B cell (primary cell): ENCODE data around the gene TJP3. TPM values are rescaled to one million over a fixed set of nuclear protein-coding genes. Genes with fewer than 3 reads are reported as not detected.

ENCODE experiments used
- ATAC-seq: fragments of 200-7000 bp; cut with Tn5 transposase; one replicate; pipeline ENCODE4 v1.10.0; 2021; ENCODE audit warnings: low read depth, mild to moderate bottlenecking, moderate number of reproducible peaks, moderate library complexity
- CTCF ChIA-PET: fragments of 350-600 bp; sonication (Branson Sonifier 250); formaldehyde crosslinking; loops from one replicate; lab custom pipeline; 2021; ENCODE audit warnings: antibody characterized with exemption, inconsistent platforms; lab: Charles Lee
- POLR2A ChIA-PET: fragments of 350-600 bp; sonication (Branson Sonifier 250); formaldehyde crosslinking; loops from one replicate; lab custom pipeline; 2021; ENCODE audit warnings: antibody characterized with exemption; lab: Charles Lee
- DNase-seq: peaks from one replicate; pipeline ENCODE4 v3.0.0; 2013
- H2AFZ ChIP-seq: 2 replicates; pipeline ENCODE4 v1.6.1; 2012; ENCODE audit warnings: mild to moderate bottlenecking, low read depth, low read length; ENCODE audit not compliant: insufficient read depth, poor library complexity, severe bottlenecking
- H3K27ac ChIP-seq, 2 donors: 1 replicate in 1 of 2; 2 replicates in 1 of 2; pipeline ENCODE4 v1.5.1; 2012 to 2013; ENCODE audit warnings: low read length in 2 of 2, mild to moderate bottlenecking in 2 of 2, moderate library complexity in 1 of 2
- H3K27me3 ChIP-seq, 4 experiments: fragments of 200-600 bp in 1 of 4; sonication (generic) in 1 of 4; replicated peaks in 1 of 4; 1 replicate in 2 of 4; 2 replicates in 2 of 4; pipeline versions ENCODE4 v1.6.1 to v1.7.0; 2013 to 2016; ENCODE audit warnings: low read length in 3 of 4, mild to moderate bottlenecking in 2 of 4, mixed read lengths in 1 of 4, moderate library complexity in 1 of 4; ENCODE audit not compliant: insufficient read depth in 4 of 4, control insufficient read depth in 3 of 4; ENCODE audit errors: control extremely low read depth in 1 of 4
- H3K36me3 ChIP-seq, 2 experiments: replicated peaks in 1 of 2; 1 replicate in 1 of 2; 2 replicates in 1 of 2; pipeline versions ENCODE4 v1.6.1 to v1.7.1; 2013; ENCODE audit warnings: low read length in 1 of 2; ENCODE audit not compliant: insufficient read depth in 2 of 2, control insufficient read depth in 1 of 2; ENCODE audit errors: control extremely low read depth in 1 of 2, extremely low read depth in 1 of 2
- H3K4me1 ChIP-seq, 2 donors: fragments of 200-600 bp in 1 of 2; sonication (generic) in 1 of 2; 1 replicate in 1 of 2; 2 replicates in 1 of 2; pipeline versions ENCODE4 v1.5.1 to v1.6.1; 2013 to 2017; ENCODE audit warnings: low read length in 2 of 2; ENCODE audit not compliant: control insufficient read depth in 2 of 2, insufficient read depth in 2 of 2
- H3K4me2 ChIP-seq: replicated peaks from 2 replicates; pipeline ENCODE3; 2012; ENCODE audit warnings: mild to moderate bottlenecking, low read depth, low read length; ENCODE audit not compliant: poor library complexity, severe bottlenecking
- H3K4me3 ChIP-seq, 5 experiments: fragments of 200-600 bp in 1 of 5; sonication (generic) in 1 of 5; 1 replicate in 3 of 5; 2 replicates in 2 of 5; pipeline versions ENCODE4 v1.5.1 to v1.7.0; 2011 to 2016; ENCODE audit warnings: low read length in 4 of 5, mild to moderate bottlenecking in 4 of 5, low read depth in 2 of 5, control low read depth in 1 of 5, moderate library complexity in 1 of 5; ENCODE audit not compliant: insufficient read depth in 1 of 5; ENCODE audit errors: control extremely low read depth in 1 of 5, extremely low read depth in 1 of 5
- H3K79me2 ChIP-seq: fragments of 200-600 bp; sonication (generic); one replicate; pipeline ENCODE4 v1.6.0; 2016; ENCODE audit warnings: low read length; ENCODE audit not compliant: control insufficient read depth, insufficient read depth
- H3K9ac ChIP-seq: fragments of 200-600 bp; sonication (generic); 2 replicates; pipeline ENCODE4 v1.6.1; 2017; ENCODE audit warnings: mild to moderate bottlenecking, low read length, moderate library complexity
- H3K9me3 ChIP-seq, 3 donors: one replicate each; pipeline versions ENCODE4 v1.6.1 to v1.7.1; 2013; ENCODE audit warnings: low read length in 2 of 3; ENCODE audit not compliant: control insufficient read depth in 2 of 3, insufficient read depth in 1 of 3; ENCODE audit errors: control extremely low read depth in 1 of 3
- H4K20me1 ChIP-seq: 2 replicates; pipeline ENCODE4 v1.6.0; 2012; ENCODE audit warnings: mild to moderate bottlenecking, low read length; ENCODE audit not compliant: insufficient read depth, control insufficient read depth, poor library complexity, severe bottlenecking
- H3K27ac Mint-ChIP-seq: one replicate; pipeline ENCODE4 v1.8.0; 2021; ENCODE audit warnings: mixed read lengths
- H3K27me3 Mint-ChIP-seq: one replicate; pipeline ENCODE4 v1.8.0; 2021; ENCODE audit warnings: mixed read lengths
- H3K4me1 Mint-ChIP-seq: one replicate; pipeline ENCODE4 v1.8.0; 2021; ENCODE audit warnings: mixed read lengths
- H3K4me3 Mint-ChIP-seq: one replicate; pipeline ENCODE4 v1.8.0; 2021; ENCODE audit warnings: mixed read lengths
- H3K9me3 Mint-ChIP-seq: one replicate; pipeline ENCODE4 v1.8.0; 2022; ENCODE audit warnings: mixed read lengths; ENCODE audit not compliant: insufficient read depth
- CTCF ChIP-seq: fragments of 200-600 bp; IDR thresholded peaks from one replicate; pipeline ENCODE4 v1.8.0; 2022; ENCODE audit warnings: antibody characterized with exemption, mild to moderate bottlenecking
- EZH2 ChIP-seq: IDR thresholded peaks from 2 replicates; pipeline ENCODE4 v1.6.1; 2012; ENCODE audit warnings: borderline replicate concordance, low read depth, mild to moderate bottlenecking, moderate library complexity, low read length; ENCODE audit not compliant: insufficient read depth, poor library complexity, severe bottlenecking
- WGBS: methylation state at CpG from one replicate; pipeline ENCODE4 v1.1.5; 2013; ENCODE audit warnings: missing lambda C conversion rate; ENCODE audit not compliant: insufficient coverage; 5-methylcytosine and 5-hydroxymethylcytosine counted together
- intact Hi-C: fragments of 100-400 bp; cut with micrococcal nuclease; formaldehyde crosslinking; loops from one replicate; pipeline ENCODE4 v1.10.0; 2022
- polyA plus RNA-seq: library from polyadenylated mRNA; depleted of rRNA; stranded (reverse); fragments of >200 nt; gene quantifications from 2 replicates; pipeline ENCODE4 v1.2.3, GENCODE V29; 2012
- total RNA-seq, 2 donors: library from RNA; stranded (reverse); fragments of 120-200 nt in 1 of 2; gene quantifications; 1 replicate in 1 of 2; 2 replicates in 1 of 2; pipeline versions ENCODE4 v1.2.3 to v1.2.4, GENCODE V29; 2013 to 2022

TJP3 gene
- total and polyA plus RNA-seq, 2 donors (not counting 1 experiment from before 2014, with no cell fraction given), result 2.1 to 2.9 TPM

- Histone ChIP-seq H3K4me2 (peak overlapping the region; percentile 69), H3K27ac (no peak overlapping the region), H3K27me3 (peaks cover 0 to 19% (median 5%) of the 10 kb centered on the region in 4 experiments), H3K9me3 (peaks cover 0 to 3% (median 0%) of the 10 kb centered on the region in 3 donors), H3K9ac (peak overlapping the region; percentile 28), H4K20me1 (peaks cover 93% of the 10 kb centered on the region), H3K4me3 (no peak overlapping the region), H2AFZ (no peak overlapping the region), H3K79me2 (peaks cover 62% of the 10 kb centered on the region), H3K36me3 (peaks cover 0 to 2% of the 10 kb centered on the region in 2 experiments), H3K4me1 (peaks cover 19% of the 10 kb centered on the region in 2 donors)
- CTCF ChIA-PET, result no interaction called here
- intact Hi-C loops, result loop anchor here (2.0 kb wide), 1 partner anchor 13 kb away; no protein-coding TSS in a partner anchor
- TF ChIP-seq EZH2 (no peak), CTCF (no peak)
- peaks cover 37% of the 10 kb centered on the region for H3K4me1 Mint-ChIP-seq
- DNase-seq (no peak), ATAC-seq (peak; percentile 44)
- H3K4me3 Mint-ChIP-seq, result peak overlapping the region; percentile 61
- POLR2A ChIA-PET, result interaction anchor here (0.6 to 1.4 kb wide), 2 partner anchors 10 to 17 kb away, joined by 3 read pairs; no protein-coding TSS in a partner anchor
- WGBS, result 23% methylated on average over 37 of the region's 40 CpGs
- H3K9me3 Mint-ChIP-seq, result no peaks in the 10 kb centered on the region
- no peaks in the 10 kb centered on the region for H3K27me3 Mint-ChIP-seq
- no peak overlapping the region for H3K27ac Mint-ChIP-seq
Measured at GRCh38 chr19:3671680-3672574, 36.3 kb upstream of the TJP3 start.

- Histone ChIP-seq H3K27me3 (peaks cover 0 to 19% (median 5%) of the 10 kb centered on the region in 4 experiments), H3K4me1 (peaks cover 19% of the 10 kb centered on the region in 2 donors), H3K27ac (no peak overlapping the region), H2AFZ (no peak overlapping the region), H3K9me3 (peaks cover 0 to 3% (median 0%) of the 10 kb centered on the region in 3 donors), H3K4me3 (no peak overlapping the region), H3K79me2 (peaks cover 59% of the 10 kb centered on the region), H3K4me2 (no peak overlapping the region), H3K9ac (no peak overlapping the region), H3K36me3 (peaks cover 0 to 2% of the 10 kb centered on the region in 2 experiments), H4K20me1 (peaks cover 88% of the 10 kb centered on the region)
- TF ChIP-seq CTCF (no peak), EZH2 (no peak)
- Mint-ChIP-seq H3K9me3 (no peaks in the 10 kb centered on the region), H3K4me1 (peaks cover 41% of the 10 kb centered on the region), H3K27ac (no peak overlapping the region), H3K27me3 (no peaks in the 10 kb centered on the region), H3K4me3 (peak overlapping the region; percentile 61)
- intact Hi-C loops, result no loop called here
- 88% methylated on average over 6 of the region's 8 CpGs for WGBS
- ChIA-PET CTCF (no interaction called here), POLR2A (interaction anchor here (0.6 kb wide), 1 partner anchor 11 kb away, joined by 3 read pairs; no protein-coding TSS in a partner anchor)
- ATAC-seq (no peak), DNase-seq (no peak)
Measured at GRCh38 chr19:3672575-3672948, 35.6 kb upstream of the TJP3 start.
